DMS153 treated with DMSO at 0.1 percent for 48 hours (cell line): Measurements from ENCODE around the gene IL11.
A peak's percentile ranks its signal among the peaks of the same experiment; 100 is the strongest.

ENCODE experiments used
- DNase-seq: peaks from one replicate; lab custom pipeline; 2025; ENCODE audit not compliant: unreplicated experiment; lab: John Stamatoyannopoulos, UW

Gene IL11

DNA sequence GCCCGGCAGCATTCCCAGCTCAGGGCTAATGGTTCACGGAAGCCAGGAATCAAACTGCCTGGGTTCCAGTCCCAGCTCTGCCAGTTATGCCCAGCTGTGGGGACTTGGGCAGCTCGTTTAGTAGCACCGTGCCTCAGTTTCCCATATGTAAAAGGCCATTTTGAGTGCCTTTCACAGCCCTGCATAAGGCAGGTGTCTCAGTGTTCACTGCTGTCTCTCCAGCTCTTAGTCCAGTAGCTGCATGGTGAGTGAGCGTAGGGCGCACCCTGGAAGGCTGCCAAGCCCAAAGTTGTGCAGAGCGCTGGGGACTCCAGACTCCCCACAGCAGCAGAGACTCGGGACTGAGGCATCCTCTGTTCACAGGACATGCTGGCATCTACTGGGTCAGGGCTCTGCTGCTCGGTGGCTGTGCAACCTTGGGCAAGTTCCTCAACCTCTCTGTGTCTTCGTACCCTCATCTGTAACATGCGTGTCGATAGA, 21.0 kb upstream of the IL11 start:
- no peak for DNase-seq

DNA sequence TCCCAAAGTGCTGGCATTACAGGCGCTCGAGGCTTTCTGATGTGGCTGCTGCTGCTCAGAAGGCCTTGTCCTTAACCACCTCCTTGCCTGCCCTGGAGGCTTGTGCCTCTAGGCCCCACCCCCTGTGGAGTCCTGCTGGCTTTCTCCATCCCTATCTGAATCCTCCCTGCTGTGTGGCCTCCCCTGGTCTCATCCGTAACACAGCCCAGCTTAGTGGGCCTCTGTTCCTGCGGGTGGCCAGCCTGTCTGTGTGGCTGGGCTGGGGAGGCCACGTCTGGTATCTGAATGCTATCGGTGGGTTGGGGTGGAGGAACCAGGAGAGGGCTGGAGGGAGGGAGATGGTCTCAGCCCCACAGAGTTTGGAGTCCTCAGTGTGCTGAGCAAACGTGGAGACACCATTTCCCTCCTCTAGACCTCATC, 20.2 kb upstream of the IL11 start:
- DNase-seq, result no peak

GRCh38 chr19:55389386-55390317, 19.4 kb upstream of the IL11 start:
- no peak for DNase-seq

DNA sequence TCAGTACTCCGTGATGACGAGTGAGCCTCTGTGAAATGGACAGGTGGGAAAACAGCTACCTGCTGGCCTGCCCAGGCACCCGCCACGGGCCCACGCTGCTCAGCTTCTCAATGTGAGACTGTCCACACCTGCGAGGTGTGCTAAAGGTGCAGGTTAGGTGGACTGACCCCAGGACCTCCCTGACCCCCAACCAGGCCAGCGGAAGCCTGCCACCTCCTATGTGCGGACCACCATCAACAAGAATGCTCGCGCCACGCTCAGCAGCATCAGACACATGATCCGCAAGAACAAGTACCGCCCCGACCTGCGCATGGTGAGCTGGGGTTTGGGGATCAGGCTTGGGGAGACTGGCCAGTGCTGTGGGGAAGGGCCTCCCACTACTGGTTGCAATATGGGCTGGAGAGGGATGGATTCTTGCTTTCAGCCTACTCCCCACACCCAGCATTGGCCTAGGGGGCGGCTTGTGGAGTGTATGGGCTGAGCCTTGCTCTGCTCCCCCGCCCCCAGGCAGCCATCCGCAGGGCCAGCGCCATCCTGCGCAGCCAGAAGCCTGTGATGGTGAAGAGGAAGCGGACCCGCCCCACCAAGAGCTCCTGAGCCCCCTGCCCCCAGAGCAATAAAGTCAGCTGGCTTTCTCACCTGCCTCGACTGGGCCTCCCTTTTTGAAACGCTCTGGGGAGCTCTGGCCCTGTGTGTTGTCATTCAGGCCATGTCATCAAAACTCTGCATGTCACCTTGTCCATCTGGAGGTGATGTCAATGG, 17.7 kb upstream of the IL11 start:
- DNase-seq, result no peak

- DNase-seq, result no peak
These were observed 16.3 kb upstream of the IL11 start for GRCh38 chr19:55386493-55386971.

- DNase-seq, result peak; percentile 96
These were observed 15.6 kb upstream of the IL11 start, which contains the start of gene RPL28 for GRCh38 chr19:55385724-55386492. Gene RPL28, plus strand, starts transcription at chr19:55385932. Its CDS starts 426 bp downstream, at chr19:55386358.

- peak; percentile 92 for DNase-seq
These were observed 14.9 kb upstream of the IL11 start for GRCh38 chr19:55384920-55385723.

DNA sequence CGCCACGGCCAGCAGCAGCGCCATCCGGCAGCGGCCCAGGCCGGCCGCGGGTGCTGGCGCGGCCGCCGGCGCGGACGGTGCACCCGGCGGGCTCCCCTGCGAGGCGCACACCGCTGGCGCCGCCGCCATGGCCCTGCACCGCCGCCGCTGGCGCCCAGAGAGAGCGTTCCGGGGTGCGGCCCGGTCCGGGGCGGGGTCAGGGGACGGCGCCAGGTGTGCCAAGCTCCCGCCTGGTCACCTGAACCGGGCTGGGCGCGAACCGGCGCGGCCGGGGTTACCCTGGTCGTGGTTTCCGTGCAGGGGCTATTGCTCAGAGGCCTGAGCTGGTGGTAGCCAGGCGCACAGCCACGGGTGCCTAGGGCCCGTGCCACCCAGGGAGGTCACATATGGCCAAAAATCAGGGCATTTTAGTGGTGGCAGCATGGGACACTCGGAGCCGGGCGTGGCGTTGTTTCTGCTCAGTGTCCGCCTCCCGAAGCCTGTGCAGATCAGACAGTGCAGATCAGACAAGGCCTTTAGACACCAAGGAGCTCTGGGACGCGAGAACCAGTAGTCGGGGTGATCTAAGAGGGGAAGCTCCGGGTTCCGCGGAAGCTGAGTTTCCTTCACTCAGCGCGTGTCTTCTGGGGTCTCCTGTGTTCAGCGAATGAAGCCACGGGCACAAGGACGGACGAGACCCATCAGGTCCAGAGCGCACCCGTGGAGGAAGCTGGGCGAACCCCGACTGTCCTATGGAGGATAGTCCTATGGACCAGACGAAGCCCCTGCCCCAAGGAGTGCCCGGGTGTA, 14.1 kb upstream of the IL11 start, which contains the start of gene TMEM238:
Gene TMEM238 (minus strand): TSS at position 162 of the 789 bp plus-strand sequence. CDS start 33 bp downstream, at position 129.
- no peak for DNase-seq

- peak; percentile 30 for DNase-seq
These were observed 13.2 kb upstream of the IL11 start for GRCh38 chr19:55383279-55384130.

DNA sequence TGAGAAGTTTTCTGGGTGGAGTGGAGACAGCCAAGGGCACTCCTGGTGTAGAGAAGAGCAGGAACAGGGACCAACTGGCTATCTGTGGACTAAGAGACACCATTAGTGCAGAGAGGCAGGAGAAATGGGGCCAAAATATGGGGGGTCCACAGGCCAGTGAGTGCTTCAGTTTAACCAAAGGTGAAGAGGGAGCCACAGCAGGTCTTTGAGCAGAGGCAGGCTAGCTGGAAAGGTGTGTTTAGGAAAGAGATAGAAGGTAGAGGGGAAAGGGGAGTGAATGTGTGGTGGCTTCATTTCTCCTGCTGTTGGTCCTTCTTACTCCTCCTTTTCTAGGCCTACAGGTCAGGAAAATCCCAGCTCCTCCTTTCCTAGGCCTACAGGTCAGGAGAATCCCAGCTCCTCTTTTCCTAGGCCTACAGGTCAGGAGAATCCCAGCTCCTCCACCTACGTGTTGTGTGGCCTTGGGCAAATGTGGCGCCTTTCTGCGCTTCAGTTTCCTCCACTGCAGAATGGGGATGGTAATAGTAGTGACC, 12.3 kb upstream of the IL11 start:
- no peak for DNase-seq

DNA sequence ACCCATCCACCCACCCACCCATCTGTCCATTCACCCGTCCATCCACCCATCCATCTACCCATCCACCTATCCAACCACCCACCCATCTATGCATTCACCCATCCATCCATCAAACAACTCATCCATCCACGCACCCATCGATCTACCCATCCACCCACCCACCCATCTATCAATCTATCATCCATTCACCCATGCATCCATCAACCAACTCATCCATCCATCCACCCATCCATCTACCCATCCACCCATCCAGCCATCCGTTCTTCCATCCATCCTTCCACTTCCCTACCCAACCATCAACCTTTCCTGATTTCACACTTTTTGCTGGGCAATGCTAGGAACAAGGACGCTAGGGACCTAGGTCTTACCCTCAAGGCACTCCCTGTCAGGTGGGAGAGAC, 11.8 kb upstream of the IL11 start:
- no peak for DNase-seq

GRCh38 chr19:55379174-55379573, 8.9 kb upstream of the IL11 start:
- no peak for DNase-seq

DNA sequence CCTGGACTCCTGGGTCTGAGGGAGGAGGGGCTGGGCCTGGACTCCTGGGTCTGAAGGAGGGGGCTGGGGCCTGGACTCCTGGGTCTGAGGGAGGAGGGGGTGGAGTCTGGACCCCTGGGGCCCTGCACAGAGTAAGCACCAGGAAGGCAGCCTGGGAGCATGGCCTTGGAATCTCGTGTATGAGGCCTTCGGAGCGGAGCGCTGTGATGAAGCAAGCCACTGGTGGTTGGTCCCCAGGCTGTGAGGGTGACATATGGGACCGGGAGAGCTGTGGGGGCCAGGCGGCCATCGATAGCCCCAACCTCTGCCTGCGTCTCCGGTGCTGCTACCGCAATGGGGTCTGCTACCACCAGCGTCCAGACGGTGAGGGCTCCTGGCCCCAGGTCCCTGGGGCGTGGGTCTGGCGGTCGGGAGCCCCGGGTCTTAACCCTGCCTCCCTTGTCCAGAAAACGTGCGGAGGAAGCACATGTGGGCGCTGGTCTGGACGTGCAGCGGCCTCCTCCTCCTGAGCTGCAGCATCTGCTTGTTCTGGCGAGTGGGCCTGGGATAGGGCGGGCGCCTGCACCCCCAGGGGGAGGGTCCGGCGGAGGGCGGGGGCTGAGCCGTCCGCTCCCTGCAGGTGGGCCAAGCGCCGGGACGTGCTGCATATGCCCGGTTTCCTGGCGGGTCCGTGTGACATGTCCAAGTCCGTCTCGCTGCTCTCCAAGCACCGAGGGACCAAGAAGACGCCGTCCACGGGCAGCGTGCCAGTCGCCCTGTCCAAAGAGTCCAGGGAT, 7.3 kb upstream of the IL11 start:
- DNase-seq, result no peak

DNA sequence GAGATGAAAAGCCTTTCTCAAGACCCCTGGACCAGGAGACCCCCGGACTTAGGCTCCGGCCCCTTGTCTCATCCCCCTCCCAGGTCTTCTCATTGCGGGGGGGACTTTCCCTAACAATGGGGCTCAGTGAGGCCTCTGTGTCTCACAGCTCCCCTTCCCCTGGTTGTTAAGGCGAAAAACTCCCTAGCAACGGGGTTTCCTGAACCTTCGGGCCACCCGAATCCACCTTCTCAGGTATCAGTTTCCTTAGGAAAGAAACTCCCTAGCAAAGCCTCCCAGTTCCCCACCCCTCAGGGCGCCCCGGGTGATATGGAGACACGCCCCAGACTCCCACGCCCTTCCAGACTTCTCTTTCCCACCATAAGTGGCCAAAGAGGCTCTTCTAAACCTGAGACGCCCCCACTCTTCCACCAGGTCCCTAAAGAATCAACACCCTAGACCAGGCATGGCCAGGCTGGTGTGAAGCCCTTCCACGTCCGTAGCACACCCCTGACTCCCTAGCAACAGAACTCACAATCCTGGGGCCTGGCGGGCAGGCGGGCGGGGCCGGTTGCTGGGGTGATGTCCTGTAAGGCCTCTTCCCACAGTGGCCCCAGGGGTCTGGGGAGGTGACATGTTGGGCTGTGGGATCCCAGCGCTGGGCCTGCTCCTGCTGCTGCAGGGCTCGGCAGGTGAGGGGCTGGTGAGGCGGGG, 6.1 kb upstream of the IL11 start, which contains the start of gene TMEM190:
Gene TMEM190 (plus strand): TSS at position 586 of the 693 bp plus-strand sequence. CDS start 28 bp downstream, at position 614.
- DNase-seq, result no peak

DNA sequence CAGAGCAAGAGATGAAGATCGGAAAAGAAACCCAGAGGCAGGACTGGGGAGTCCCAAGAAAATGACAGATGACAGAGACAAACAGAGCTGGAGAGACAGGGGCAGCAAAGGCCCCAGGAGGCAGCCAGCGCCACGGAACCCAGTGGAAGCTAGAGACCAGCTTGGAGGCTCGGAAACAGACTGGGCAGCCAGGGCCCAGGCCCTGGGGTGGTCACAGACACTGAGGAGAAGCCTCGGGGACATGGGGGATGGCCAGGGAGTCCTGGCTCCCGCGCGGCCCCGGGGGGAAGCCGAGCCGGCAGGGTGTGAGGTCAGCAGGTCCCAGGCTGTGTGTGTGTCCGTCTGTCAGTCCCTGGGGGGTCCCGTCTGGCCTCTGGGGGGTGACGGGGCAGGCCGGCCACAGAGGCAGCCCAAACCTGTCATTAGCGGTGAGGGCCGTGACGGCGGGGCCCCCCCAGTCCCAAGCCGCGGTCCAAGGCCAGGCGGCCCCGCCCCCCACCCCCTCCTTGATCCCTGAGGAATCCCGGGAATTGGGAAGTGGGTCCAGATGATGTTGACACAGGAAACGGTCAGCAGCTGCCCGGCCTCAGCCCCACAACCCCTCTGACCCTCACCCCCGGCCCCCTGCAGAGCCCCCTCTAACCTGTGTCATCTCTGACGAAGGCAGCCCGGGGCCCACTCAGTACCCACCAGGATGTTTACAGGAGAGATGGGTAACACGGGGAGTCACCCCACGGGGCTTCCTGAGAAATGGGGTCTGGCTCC, 3.9 kb upstream of the IL11 start:
- DNase-seq, result no peak
